GM23338 (cell line): ENCODE data around the gene SKIC8. TPM values are rescaled to one million over a fixed set of nuclear protein-coding genes. Genes with fewer than 3 reads are reported as not detected.

Experiments
- ATAC-seq: fragments of 200-7000 bp; cut with Tn5 transposase; 3 replicates; pipeline ENCODE4 v1.9.1; 2020
- DNase-seq: peaks from one replicate; pipeline ENCODE4 v3.0.0-alpha.2; 2015; ENCODE audit warnings: low spot score
- H2AFZ ChIP-seq: fragments of 200-600 bp; sonication (generic); 2 replicates; pipeline ENCODE4 v1.8.0; 2016; ENCODE audit warnings: antibody characterized with exemption, mild to moderate bottlenecking, moderate library complexity
- H3F3A ChIP-seq: fragments of 200-600 bp; sonication (generic); replicated peaks from 2 replicates; pipeline ENCODE4 v1.8.0; 2017; ENCODE audit warnings: antibody characterized with exemption, mixed run types, low read depth
- H3K27ac ChIP-seq: fragments of 200-600 bp; sonication (generic); 2 replicates; pipeline ENCODE4 v1.6.1; 2016; ENCODE audit warnings: low read depth
- H3K27me3 ChIP-seq: fragments of 200-600 bp; sonication (generic); 2 replicates; pipeline ENCODE4 v1.8.0; 2016; ENCODE audit warnings: mild to moderate bottlenecking, mixed run types, moderate library complexity; ENCODE audit not compliant: insufficient read depth
- H3K36me3 ChIP-seq: fragments of 200-600 bp; sonication (generic); 2 replicates; pipeline ENCODE4 v1.8.0; 2016; ENCODE audit warnings: mild to moderate bottlenecking; ENCODE audit not compliant: insufficient read depth
- H3K4me1 ChIP-seq: fragments of 200-600 bp; sonication (generic); 2 replicates; pipeline ENCODE4 v1.8.0; 2016; ENCODE audit warnings: mild to moderate bottlenecking, moderate library complexity; ENCODE audit not compliant: insufficient read depth
- H3K4me2 ChIP-seq: fragments of 200-600 bp; sonication (generic); 2 replicates; pipeline ENCODE4 v1.7.1; 2017; ENCODE audit warnings: mixed run types
- H3K4me3 ChIP-seq: fragments of 200-600 bp; sonication (generic); 2 replicates; pipeline ENCODE4 v1.6.1; 2016; ENCODE audit warnings: mixed run types
- H3K79me2 ChIP-seq: fragments of 200-600 bp; sonication (generic); replicated peaks from 2 replicates; pipeline ENCODE4 v1.8.0; 2017; ENCODE audit warnings: mild to moderate bottlenecking; ENCODE audit not compliant: insufficient read depth
- H3K9me2 ChIP-seq: fragments of 200-600 bp; sonication (generic); 2 replicates; pipeline ENCODE4 v1.8.0; 2017; ENCODE audit not compliant: insufficient read depth
- H4K20me1 ChIP-seq: fragments of 200-600 bp; sonication (generic); replicated peaks from 2 replicates; pipeline ENCODE4 v1.8.0; 2017; ENCODE audit warnings: mild to moderate bottlenecking; ENCODE audit not compliant: insufficient read depth
- H3K27ac Mint-ChIP-seq: 2 replicates; pipeline ENCODE4 v1.8.0; 2020; ENCODE audit warnings: inconsistent platforms, mild to moderate bottlenecking, moderate library complexity, mixed read lengths
- H3K27me3 Mint-ChIP-seq: 3 replicates; pipeline ENCODE4 v1.8.0; 2022; ENCODE audit warnings: low read depth, mild to moderate bottlenecking, moderate library complexity, mixed read lengths, inconsistent platforms; ENCODE audit not compliant: insufficient read depth, poor library complexity
- H3K36me3 Mint-ChIP-seq: 3 replicates; pipeline ENCODE4 v1.8.0; 2021; ENCODE audit warnings: low read depth, mild to moderate bottlenecking, inconsistent platforms, moderate library complexity, mixed read lengths
- H3K4me1 Mint-ChIP-seq: 3 replicates; pipeline ENCODE4 v1.8.0; 2020; ENCODE audit warnings: mild to moderate bottlenecking, inconsistent platforms, mixed read lengths
- H3K4me3 Mint-ChIP-seq: 3 replicates; pipeline ENCODE4 v1.8.0; 2021; ENCODE audit warnings: moderate library complexity, mild to moderate bottlenecking, inconsistent platforms, mixed read lengths
- H3K9me3 Mint-ChIP-seq: 3 replicates; pipeline ENCODE4 v1.8.0; 2020; ENCODE audit warnings: moderate library complexity, mild to moderate bottlenecking, inconsistent platforms, mixed read lengths
- EZH2 ChIP-seq: fragments of 200-600 bp; sonication (generic); IDR thresholded peaks from one replicate; pipeline ENCODE4 v1.8.0; 2017; ENCODE audit warnings: antibody characterized with exemption, mild to moderate bottlenecking, low read depth; ENCODE audit not compliant: unreplicated experiment
- EZH2phosphoT487 ChIP-seq: fragments of 200-600 bp; sonication (generic); IDR thresholded peaks from one replicate; pipeline ENCODE4 v1.8.1; 2018; ENCODE audit warnings: antibody characterized with exemption; ENCODE audit not compliant: unreplicated experiment
- POLR2AphosphoS5 ChIP-seq: IDR thresholded peaks from 2 replicates; pipeline ENCODE4 v1.6.1; 2016; ENCODE audit warnings: antibody characterized with exemption, low read depth
- ZNF331 ChIP-seq: fragments of 250-450 bp; sonication (Bioruptor Pico); IDR thresholded peaks from 2 replicates; pipeline ENCODE4 v1.5.0; 2020; ENCODE audit warnings: low read depth, mild to moderate bottlenecking, moderate library complexity
- polyA plus RNA-seq: library from polyadenylated mRNA; unstranded; fragments of >200 nt; fragmentation: Nextera tagmentation; extraction: Ambion mirVana; gene quantifications from 2 replicates; pipeline ENCODE4 v1.2.1, GENCODE V29; 2016
- total RNA-seq: library from RNA; depleted of rRNA; stranded (reverse); fragments of >200 nt; shearing (Covaris generic); gene quantifications from 2 replicates; pipeline ENCODE4 v1.2.3, GENCODE V29; 2014
- TF ChIP-seq, protein P1 (sequence below): IDR thresholded peaks from 2 replicates; pipeline ENCODE4 v1.6.1; 2016; ENCODE audit warnings: antibody characterized with exemption
- TF ChIP-seq, protein P2 (sequence below): fragments of 250-450 bp; sonication (Bioruptor Pico); IDR thresholded peaks from 2 replicates; pipeline ENCODE4 v1.5.0; 2020; ENCODE audit warnings: mild to moderate bottlenecking, moderate library complexity

Gene SKIC8
- total and polyA plus RNA-seq, 2 experiments from 2014 or later: 59.4 to 73.8 TPM

DNA sequence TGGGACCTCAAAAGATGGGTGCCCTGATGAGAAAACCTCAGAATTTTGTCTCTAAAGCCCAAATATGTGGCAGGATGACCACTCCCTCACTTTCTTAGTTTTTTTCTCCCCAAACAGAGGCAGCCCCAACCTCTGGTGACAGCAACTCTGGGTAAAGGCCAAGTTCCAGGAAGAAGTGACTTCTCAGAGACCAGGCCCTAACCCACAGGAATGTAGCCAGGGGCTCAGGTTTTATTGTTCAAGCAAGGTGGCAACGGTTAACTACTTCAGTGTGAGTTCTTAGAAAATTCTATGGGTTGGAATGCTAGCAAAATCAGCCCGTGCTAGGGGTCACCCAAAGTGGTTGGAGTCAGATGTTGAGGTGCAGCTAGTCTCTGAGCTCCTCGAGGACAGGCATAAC is 40.2 kb downstream of the SKIC8 start:
- DNase-seq (no peak), ATAC-seq (no peak)
- Mint-ChIP-seq H3K27me3 (peaks cover 8% of the 10 kb centered on the region), H3K27ac (no peak overlapping the region), H3K9me3 (no peaks in the 10 kb centered on the region), H3K36me3 (no peaks in the 10 kb centered on the region), H3K4me1 (peaks cover 3% of the 10 kb centered on the region; the same call in 1 of the 3 replicates), H3K4me3 (no peak overlapping the region)
- H3K36me3 ChIP-seq: no peaks in the 10 kb centered on the region
- 0 out of 2 replicates have a peak overlapping the region, but pooled peaks have one; percentile 14 for H2AFZ ChIP-seq
- no peaks in the 10 kb centered on the region for H3F3A ChIP-seq
- no peak overlapping the region for H3K4me2 ChIP-seq
- H3K4me1 ChIP-seq: no peaks in the 10 kb centered on the region
- no peaks in the 10 kb centered on the region for H4K20me1 ChIP-seq
- peaks cover 16% of the 10 kb centered on the region for H3K27me3 ChIP-seq
- TF ChIP-seq EZH2phosphoT487 (no peak), EZH2 (no peak)
- H3K79me2 ChIP-seq: no peaks in the 10 kb centered on the region
- H3K4me3 ChIP-seq: no peak overlapping the region
- H3K27ac ChIP-seq: no peak overlapping the region
- H3K9me2 ChIP-seq: no peaks in the 10 kb centered on the region; the same call in 1 of the 2 replicates

DNA sequence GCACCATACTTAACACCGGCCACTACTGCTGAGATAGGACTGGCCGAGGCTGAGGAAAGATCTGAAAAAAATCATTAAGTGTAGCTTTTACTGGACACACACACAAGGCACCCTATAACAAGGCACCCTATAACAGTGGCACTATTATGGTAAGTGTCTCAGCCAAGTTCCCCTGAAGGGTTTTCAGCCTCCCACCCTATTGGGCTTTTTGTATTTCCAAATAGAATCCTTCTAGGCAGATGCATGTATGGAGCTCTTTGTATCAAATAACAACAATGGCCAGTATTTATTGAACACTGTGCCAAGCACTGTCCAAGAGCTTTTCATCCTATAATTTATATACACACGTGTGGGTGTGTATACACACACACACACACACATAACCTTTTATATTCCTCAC is 41.7 kb downstream of the SKIC8 start:
- DNase-seq: no peak
- no peak for ATAC-seq
- H3K4me1 ChIP-seq: no peaks in the 10 kb centered on the region
- no peak overlapping the region for H3K27ac Mint-ChIP-seq
- 0 out of 2 replicates have a peak, but pooled peaks cover 2% of the 10 kb centered on the region for H3K27me3 ChIP-seq
- H3K4me3 ChIP-seq: no peak overlapping the region
- peaks cover 2% of the 10 kb centered on the region for H3K27me3 Mint-ChIP-seq
- H3K9me2 ChIP-seq: no peaks in the 10 kb centered on the region; the same call in 1 of the 2 replicates
- no peaks in the 10 kb centered on the region for H3K36me3 ChIP-seq
- no peaks in the 10 kb centered on the region for H3K36me3 Mint-ChIP-seq
- no peaks in the 10 kb centered on the region for H4K20me1 ChIP-seq
- H2AFZ ChIP-seq: no peak overlapping the region
- H3F3A ChIP-seq: no peaks in the 10 kb centered on the region
- no peak overlapping the region for H3K27ac ChIP-seq
- H3K4me2 ChIP-seq: no peak overlapping the region
- no peaks in the 10 kb centered on the region for H3K79me2 ChIP-seq
- H3K4me3 Mint-ChIP-seq: no peak overlapping the region
- TF ChIP-seq POLR2AphosphoS5 (no peak), ZNF331 (no peak)
- TF ChIP-seq, protein P1, sequence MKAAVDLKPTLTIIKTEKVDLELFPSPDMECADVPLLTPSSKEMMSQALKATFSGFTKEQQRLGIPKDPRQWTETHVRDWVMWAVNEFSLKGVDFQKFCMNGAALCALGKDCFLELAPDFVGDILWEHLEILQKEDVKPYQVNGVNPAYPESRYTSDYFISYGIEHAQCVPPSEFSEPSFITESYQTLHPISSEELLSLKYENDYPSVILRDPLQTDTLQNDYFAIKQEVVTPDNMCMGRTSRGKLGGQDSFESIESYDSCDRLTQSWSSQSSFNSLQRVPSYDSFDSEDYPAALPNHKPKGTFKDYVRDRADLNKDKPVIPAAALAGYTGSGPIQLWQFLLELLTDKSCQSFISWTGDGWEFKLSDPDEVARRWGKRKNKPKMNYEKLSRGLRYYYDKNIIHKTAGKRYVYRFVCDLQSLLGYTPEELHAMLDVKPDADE: no peak
- TF ChIP-seq, protein P2, sequence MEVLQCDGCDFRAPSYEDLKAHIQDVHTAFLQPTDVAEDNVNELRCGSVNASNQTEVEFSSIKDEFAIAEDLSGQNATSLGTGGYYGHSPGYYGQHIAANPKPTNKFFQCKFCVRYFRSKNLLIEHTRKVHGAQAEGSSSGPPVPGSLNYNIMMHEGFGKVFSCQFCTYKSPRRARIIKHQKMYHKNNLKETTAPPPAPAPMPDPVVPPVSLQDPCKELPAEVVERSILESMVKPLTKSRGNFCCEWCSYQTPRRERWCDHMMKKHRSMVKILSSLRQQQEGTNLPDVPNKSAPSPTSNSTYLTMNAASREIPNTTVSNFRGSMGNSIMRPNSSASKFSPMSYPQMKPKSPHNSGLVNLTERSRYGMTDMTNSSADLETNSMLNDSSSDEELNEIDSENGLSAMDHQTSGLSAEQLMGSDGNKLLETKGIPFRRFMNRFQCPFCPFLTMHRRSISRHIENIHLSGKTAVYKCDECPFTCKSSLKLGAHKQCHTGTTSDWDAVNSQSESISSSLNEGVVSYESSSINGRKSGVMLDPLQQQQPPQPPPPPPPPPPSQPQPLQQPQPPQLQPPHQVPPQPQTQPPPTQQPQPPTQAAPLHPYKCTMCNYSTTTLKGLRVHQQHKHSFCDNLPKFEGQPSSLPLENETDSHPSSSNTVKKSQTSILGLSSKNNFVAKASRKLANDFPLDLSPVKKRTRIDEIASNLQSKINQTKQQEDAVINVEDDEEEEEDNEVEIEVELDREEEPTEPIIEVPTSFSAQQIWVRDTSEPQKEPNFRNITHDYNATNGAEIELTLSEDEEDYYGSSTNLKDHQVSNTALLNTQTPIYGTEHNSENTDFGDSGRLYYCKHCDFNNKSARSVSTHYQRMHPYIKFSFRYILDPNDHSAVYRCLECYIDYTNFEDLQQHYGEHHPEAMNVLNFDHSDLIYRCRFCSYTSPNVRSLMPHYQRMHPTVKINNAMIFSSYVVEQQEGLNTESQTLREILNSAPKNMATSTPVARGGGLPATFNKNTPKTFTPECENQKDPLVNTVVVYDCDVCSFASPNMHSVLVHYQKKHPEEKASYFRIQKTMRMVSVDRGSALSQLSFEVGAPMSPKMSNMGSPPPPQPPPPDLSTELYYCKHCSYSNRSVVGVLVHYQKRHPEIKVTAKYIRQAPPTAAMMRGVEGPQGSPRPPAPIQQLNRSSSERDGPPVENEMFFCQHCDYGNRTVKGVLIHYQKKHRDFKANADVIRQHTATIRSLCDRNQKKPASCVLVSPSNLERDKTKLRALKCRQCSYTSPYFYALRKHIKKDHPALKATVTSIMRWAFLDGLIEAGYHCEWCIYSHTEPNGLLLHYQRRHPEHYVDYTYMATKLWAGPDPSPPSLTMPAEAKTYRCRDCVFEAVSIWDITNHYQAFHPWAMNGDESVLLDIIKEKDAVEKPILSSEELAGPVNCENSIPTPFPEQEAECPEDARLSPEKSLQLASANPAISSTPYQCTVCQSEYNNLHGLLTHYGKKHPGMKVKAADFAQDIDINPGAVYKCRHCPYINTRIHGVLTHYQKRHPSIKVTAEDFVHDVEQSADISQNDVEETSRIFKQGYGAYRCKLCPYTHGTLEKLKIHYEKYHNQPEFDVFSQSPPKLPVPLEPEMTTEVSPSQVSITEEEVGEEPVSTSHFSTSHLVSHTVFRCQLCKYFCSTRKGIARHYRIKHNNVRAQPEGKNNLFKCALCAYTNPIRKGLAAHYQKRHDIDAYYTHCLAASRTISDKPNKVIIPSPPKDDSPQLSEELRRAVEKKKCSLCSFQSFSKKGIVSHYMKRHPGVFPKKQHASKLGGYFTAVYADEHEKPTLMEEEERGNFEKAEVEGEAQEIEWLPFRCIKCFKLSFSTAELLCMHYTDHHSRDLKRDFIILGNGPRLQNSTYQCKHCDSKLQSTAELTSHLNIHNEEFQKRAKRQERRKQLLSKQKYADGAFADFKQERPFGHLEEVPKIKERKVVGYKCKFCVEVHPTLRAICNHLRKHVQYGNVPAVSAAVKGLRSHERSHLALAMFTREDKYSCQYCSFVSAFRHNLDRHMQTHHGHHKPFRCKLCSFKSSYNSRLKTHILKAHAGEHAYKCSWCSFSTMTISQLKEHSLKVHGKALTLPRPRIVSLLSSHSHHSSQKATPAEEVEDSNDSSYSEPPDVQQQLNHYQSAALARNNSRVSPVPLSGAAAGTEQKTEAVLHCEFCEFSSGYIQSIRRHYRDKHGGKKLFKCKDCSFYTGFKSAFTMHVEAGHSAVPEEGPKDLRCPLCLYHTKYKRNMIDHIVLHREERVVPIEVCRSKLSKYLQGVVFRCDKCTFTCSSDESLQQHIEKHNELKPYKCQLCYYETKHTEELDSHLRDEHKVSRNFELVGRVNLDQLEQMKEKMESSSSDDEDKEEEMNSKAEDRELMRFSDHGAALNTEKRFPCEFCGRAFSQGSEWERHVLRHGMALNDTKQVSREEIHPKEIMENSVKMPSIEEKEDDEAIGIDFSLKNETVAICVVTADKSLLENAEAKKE: no peak
- H3K9me3 Mint-ChIP-seq: no peaks in the 10 kb centered on the region
- H3K4me1 Mint-ChIP-seq: peaks cover 3% of the 10 kb centered on the region; the same call in 1 of the 3 replicates
